PFSK-1 (cell line): Measurements from ENCODE around the gene ATP7B.

Experiments
- SIN3A ChIP-seq: IDR thresholded peaks from 2 replicates; pipeline ENCODE4 v1.6.1; 2012; ENCODE audit warnings: mild to moderate bottlenecking, low read length, moderate library complexity, borderline replicate concordance; ENCODE audit not compliant: insufficient read depth
- TAF1 ChIP-seq: IDR thresholded peaks from 2 replicates; pipeline ENCODE4 v1.6.1; 2012; ENCODE audit warnings: low read length, control low read depth, borderline replicate concordance; ENCODE audit not compliant: insufficient read depth

DNA sequence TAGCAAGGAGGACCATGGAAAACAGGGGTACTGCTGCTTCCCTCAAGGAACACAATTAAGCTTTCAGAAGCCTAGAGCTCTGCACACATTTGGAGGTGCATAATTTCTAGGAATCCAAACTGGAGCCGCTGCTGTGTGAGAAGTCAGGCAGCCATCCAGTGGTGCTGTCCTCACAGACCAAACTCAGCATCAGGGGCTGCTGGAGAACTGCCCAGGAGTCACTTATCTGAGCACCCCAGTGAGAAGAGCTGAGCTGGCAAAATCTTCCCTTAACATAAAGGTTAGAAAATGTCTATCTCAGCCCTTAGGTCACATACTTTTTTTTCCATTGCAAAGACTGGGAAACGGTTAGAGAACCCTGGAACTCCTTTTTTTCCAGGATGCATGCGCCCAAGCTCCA is 72.8 kb downstream of the ATP7B start:
- TF ChIP-seq SIN3A (no peak), TAF1 (no peak)
